B cell (primary cell): ENCODE data around the gene SALL3.

Experiments
- EZH2 ChIP-seq: IDR thresholded peaks from 2 replicates; pipeline ENCODE4 v1.6.1; 2012; ENCODE audit warnings: borderline replicate concordance, low read depth, mild to moderate bottlenecking, moderate library complexity, low read length; ENCODE audit not compliant: insufficient read depth, poor library complexity, severe bottlenecking
- TF ChIP-seq, protein P1 (sequence below): fragments of 200-600 bp; IDR thresholded peaks from one replicate; pipeline ENCODE4 v1.8.0; 2022; ENCODE audit warnings: antibody characterized with exemption, mild to moderate bottlenecking

DNA sequence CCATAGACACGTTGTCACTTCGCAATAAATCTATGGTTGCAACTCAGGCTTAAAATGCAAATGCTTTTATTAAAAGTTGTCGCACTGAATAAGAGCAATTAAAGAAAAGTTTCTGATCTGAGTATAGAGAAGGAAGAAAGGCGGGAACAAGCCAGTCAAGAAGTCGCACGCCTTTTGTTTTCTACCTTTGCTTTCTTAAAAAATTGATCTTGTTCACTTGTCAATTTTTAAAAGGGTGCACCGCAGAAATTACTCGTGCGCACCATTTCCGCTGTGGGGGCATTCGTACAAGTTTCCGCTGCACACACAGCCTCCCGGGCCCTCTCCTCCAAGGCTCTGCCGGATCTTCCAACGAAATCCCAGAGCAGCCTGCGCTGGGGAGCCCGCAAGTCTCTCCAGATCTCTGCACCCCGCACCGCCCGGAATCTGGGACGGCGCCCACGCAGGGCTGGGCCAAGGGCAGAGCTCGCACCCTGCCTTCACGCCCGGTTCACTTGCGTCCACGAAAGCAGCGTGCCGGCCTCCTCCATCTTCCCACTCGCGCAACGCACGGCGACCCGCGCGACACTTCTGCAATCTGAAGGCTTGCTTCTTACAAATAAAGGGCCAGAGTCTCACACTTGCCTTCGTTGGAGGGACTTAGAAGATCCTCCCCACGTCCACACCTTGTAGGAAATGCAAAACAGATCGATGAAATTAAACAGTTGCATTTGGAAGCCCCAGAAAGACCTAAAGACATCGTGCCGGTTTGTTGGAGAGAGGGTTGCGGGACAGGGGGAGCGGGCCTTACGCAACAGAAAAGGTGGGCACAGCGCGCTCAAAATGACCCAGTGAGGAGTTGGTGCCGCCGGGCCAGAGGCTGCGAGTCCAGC is 2.6 kb upstream of the SALL3 start:
- TF ChIP-seq, protein P1, sequence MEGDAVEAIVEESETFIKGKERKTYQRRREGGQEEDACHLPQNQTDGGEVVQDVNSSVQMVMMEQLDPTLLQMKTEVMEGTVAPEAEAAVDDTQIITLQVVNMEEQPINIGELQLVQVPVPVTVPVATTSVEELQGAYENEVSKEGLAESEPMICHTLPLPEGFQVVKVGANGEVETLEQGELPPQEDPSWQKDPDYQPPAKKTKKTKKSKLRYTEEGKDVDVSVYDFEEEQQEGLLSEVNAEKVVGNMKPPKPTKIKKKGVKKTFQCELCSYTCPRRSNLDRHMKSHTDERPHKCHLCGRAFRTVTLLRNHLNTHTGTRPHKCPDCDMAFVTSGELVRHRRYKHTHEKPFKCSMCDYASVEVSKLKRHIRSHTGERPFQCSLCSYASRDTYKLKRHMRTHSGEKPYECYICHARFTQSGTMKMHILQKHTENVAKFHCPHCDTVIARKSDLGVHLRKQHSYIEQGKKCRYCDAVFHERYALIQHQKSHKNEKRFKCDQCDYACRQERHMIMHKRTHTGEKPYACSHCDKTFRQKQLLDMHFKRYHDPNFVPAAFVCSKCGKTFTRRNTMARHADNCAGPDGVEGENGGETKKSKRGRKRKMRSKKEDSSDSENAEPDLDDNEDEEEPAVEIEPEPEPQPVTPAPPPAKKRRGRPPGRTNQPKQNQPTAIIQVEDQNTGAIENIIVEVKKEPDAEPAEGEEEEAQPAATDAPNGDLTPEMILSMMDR, result no peak
- no peak for TF ChIP-seq EZH2
